Measurements from ENCODE around the gene C6orf132. TPM values are rescaled to one million over a fixed set of nuclear protein-coding genes. Genes with fewer than 3 reads are reported as not detected.

The C6orf132 gene
- 10 to 100 TPM; 35.1 to 42.3 TPM for total RNA-seq

- intact Hi-C loops (cut with DNase I), result loop anchor here (5.0 kb wide), 1 partner anchor 45 kb away; no protein-coding TSS in a partner anchor
- TF ChIP-seq CTCF (IDR thresholded peaks at IDR 0.05), result no peak
- no peaks in the 10 kb centered on the region for H3K9me3 ChIP-seq
- peak within 1 kb of the TSS; percentile 85 for H3K27ac ChIP-seq
- peaks cover 6% of the 10 kb centered on the region for H3K27me3 ChIP-seq
- peak within 1 kb of the TSS; percentile 64 for H3K4me3 ChIP-seq
- peak within 1 kb of the TSS; percentile 82 to 93 for H3K9ac ChIP-seq (ENCODE audit: low read depth in 2 of 2, low read length in 2 of 2)
- no peaks in the 10 kb centered on the region for H3K36me3 ChIP-seq
- peak; percentile 86 for DNase-seq
- H3K4me1 ChIP-seq, result peaks cover 17% of the 10 kb centered on the region
These were observed at the start of gene C6orf132 for GRCh38 chr6:42142118-42142835. Gene C6orf132 (minus strand): TSS chr6:42142620. CDS start chr6:42142444, 176 bp downstream.

DNA sequence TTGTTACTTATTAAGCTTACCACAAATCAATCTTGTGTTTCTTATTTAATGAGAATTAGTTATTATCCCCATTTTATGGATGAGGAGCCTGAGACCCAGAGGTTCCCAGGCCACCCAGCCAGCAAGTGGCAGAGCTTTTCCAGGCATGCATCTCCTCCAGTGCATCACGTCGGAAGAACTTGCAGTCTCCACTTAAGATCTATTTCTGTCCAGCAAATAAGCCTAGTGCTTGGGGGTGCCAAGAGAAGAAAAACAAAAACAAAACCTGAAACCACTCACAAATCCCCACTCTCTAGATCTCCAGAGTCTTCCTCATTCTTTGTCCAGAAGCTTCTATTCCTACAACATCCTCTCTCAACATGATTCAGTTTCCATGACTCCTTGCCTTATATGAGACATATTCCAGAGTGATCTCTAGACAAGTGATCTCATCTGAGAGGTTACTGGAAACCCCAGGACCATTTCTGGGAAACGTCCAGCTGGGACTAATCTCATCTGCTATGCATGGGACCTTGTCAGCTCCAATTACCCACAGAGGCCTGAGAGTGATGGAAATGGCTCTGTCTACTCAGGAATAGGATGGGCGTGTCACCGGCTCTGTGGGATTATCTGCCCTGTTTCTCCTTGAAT lies 48.2 kb upstream of the C6orf132 start:
- H3K9me3 ChIP-seq, result no peaks in the 10 kb centered on the region
- no peaks in the 10 kb centered on the region for H3K27me3 ChIP-seq
- no peak overlapping the region for H3K27ac ChIP-seq
- H3K4me3 ChIP-seq, result no peak overlapping the region
- intact Hi-C loops (cut with DNase I), result no loop called here
- TF ChIP-seq CTCF (IDR thresholded peaks at IDR 0.05), result no peak
- no peak for DNase-seq
- no peak overlapping the region for H3K9ac ChIP-seq (ENCODE audit: low read depth in 2 of 2, low read length in 2 of 2)
- H3K36me3 ChIP-seq, result no peaks in the 10 kb centered on the region
- no peaks in the 10 kb centered on the region for H3K4me1 ChIP-seq

- no peak for DNase-seq
- intact Hi-C loops (cut with DNase I), result no loop called here
- no peak overlapping the region for H3K9ac ChIP-seq (ENCODE audit: low read depth in 2 of 2, low read length in 2 of 2)
- no peaks in the 10 kb centered on the region for H3K36me3 ChIP-seq
- no peak overlapping the region for H3K4me3 ChIP-seq
- H3K4me1 ChIP-seq, result no peaks in the 10 kb centered on the region
- H3K27me3 ChIP-seq, result no peaks in the 10 kb centered on the region
- H3K9me3 ChIP-seq, result no peaks in the 10 kb centered on the region
- no peak for TF ChIP-seq CTCF (IDR thresholded peaks at IDR 0.05)
- no peak overlapping the region for H3K27ac ChIP-seq
These were observed 46.0 kb upstream of the C6orf132 start for GRCh38 chr6:42188406-42188805.

GRCh38 chr6:42185597-42185996 lies 43.2 kb upstream of the C6orf132 start:
- intact Hi-C loops (cut with DNase I), result no loop called here
- Histone ChIP-seq H3K4me1 (no peaks in the 10 kb centered on the region), H3K4me3 (no peak overlapping the region), H3K27ac (no peak overlapping the region), H3K27me3 (no peaks in the 10 kb centered on the region), H3K36me3 (no peaks in the 10 kb centered on the region), H3K9me3 (no peaks in the 10 kb centered on the region), H3K9ac (ENCODE audit: low read depth in 2 of 2, low read length in 2 of 2) (no peak overlapping the region)
- no peak for DNase-seq
- TF ChIP-seq CTCF (IDR thresholded peaks at IDR 0.05), result no peak

DNA sequence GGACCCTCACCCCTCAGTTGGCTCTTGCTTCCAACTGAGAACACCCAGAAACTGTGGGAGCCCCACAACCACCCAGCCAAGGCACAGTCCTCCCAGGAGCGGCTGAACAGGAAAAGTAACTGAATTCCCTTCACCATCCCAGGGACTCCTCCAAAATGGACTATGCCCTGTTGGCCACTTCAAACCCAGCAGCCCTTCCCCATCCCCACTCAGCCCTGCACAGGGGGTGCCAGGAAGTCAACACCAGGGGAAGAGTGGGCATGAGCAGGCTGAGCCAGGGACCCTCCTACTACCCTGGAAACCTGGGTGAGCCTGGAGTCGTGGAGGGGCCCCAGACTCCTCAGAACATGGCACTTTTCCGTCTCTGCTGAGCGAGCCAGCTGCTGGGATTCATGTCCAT lies 42.1 kb upstream of the C6orf132 start:
- no peaks in the 10 kb centered on the region for H3K36me3 ChIP-seq
- H3K9ac ChIP-seq (ENCODE audit: low read depth in 2 of 2, low read length in 2 of 2), result no peak overlapping the region
- TF ChIP-seq CTCF (IDR thresholded peaks at IDR 0.05), result no peak
- intact Hi-C loops (cut with DNase I), result no loop called here
- DNase-seq, result no peak
- no peaks in the 10 kb centered on the region for H3K9me3 ChIP-seq
- H3K4me3 ChIP-seq, result no peak overlapping the region
- H3K27me3 ChIP-seq, result no peaks in the 10 kb centered on the region
- H3K4me1 ChIP-seq, result no peaks in the 10 kb centered on the region
- H3K27ac ChIP-seq, result no peak overlapping the region

All from colonic mucosa (tissue), 4 donors.